Ovary (tissue), 9 donors: ENCODE data around the gene PLPP3. TPM values are rescaled to one million over a fixed set of nuclear protein-coding genes. Genes with fewer than 3 reads are reported as not detected.

Experiments used
- DNase-seq, 5 donors: peaks; one replicate each; pipeline ENCODE4 v3.0.0-alpha.2; 2019 to 2020
- H3K27ac ChIP-seq, 2 donors: fragments of 200-600 bp; one replicate each; pipeline versions ENCODE4 v1.5.1 to v1.8.0; 2019 to 2022
- H3K27me3 ChIP-seq: fragments of 200-600 bp; one replicate; pipeline ENCODE4 v1.8.0; 2022
- H3K36me3 ChIP-seq: fragments of 200-600 bp; sonication (generic); one replicate; pipeline ENCODE4 v1.5.1; 2019
- H3K4me1 ChIP-seq: one replicate; pipeline ENCODE4 v1.8.1; 2013; ENCODE audit warnings: mild to moderate bottlenecking, moderate library complexity; ENCODE audit not compliant: insufficient read depth
- H3K4me3 ChIP-seq: fragments of 200-600 bp; sonication (generic); one replicate; pipeline ENCODE4 v1.5.1; 2017
- H3K9me3 ChIP-seq, 2 donors: fragments of 200-600 bp in 1 of 2; sonication (generic) in 1 of 2; one replicate each; pipeline versions ENCODE4 v1.5.1 to v1.8.1; 2013 to 2019; ENCODE audit warnings: mild to moderate bottlenecking in 1 of 2, moderate library complexity in 1 of 2
- EP300 ChIP-seq: sonication (generic); formaldehyde crosslinking; IDR thresholded peaks from one replicate; pipeline ENCODE4 v1.6.1; 2017; ENCODE audit warnings: antibody characterized with exemption
- POLR2A ChIP-seq: fragments of 450-650 bp; IDR thresholded peaks from one replicate; pipeline ENCODE4 v1.6.1; 2017; ENCODE audit warnings: antibody characterized with exemption, mild to moderate bottlenecking, moderate library complexity
- WGBS, 3 donors: extraction: QIAGEN DNeasy Blood & Tissue Kit in 1 of 3; methylation state at CpG; one replicate each; pipeline versions ENCODE4 v1.1.5 to v1.1.7; 2013 to 2017; 5-methylcytosine and 5-hydroxymethylcytosine counted together
- intact Hi-C, 4 donors: fragments of 100-400 bp; cut with DNase I; formaldehyde crosslinking; loops; one replicate each; pipeline versions ENCODE4 v1.11.0 to v1.15.1; 2022 to 2023
- polyA plus RNA-seq, 2 donors: library from polyadenylated mRNA; stranded (reverse); fragments of 200-250 nt in 1 of 2; fragments of 350-450 nt in 1 of 2; fragmentation: Illumina TruSeq in 1 of 2; extraction: RNeasy Lipid Tissue Mini Kit (QIAGEN cat#74804) in 1 of 2; gene quantifications; one replicate each; pipeline ENCODE4 v1.2.3, GENCODE V29; 2013 to 2014
- total RNA-seq, 7 donors: library from RNA; depleted of rRNA in 2 of 7; stranded (reverse); fragments of >200 nt in 2 of 7; fragmentation: NEBNext Ultra II Directional in 3 of 7; extraction: Animal tissue kit (Norgen Biotek cat#: 25700) in 3 of 7; gene quantifications; one replicate each; pipeline versions ENCODE4 v1.1.0 to v1.2.4, GENCODE V29; 2016 to 2023
- TF ChIP-seq, protein P1 (sequence below), 3 donors: fragments of 450-650 bp in 2 of 3; fragments of 200-600 bp in 1 of 3; IDR thresholded peaks; one replicate each; pipeline versions ENCODE4 v1.5.1 to v1.8.0; 2016 to 2022; ENCODE audit warnings: antibody characterized with exemption in 3 of 3, mild to moderate bottlenecking in 1 of 3
- donor health status: DM: no; HTN: no; CAD: no; lungs with moderate emphysema.
- donor health status: DM: no; HTN: no; CAD: no.
- donor health status: Bipolar disorder and iron deficiency.
- donor health status: DM: yes; HTN: yes; CAD: no.
- donor health status: DM: no; HTN: no; CAD: no.
- donor health status: DM: yes; HTN: yes; CAD: no.

The PLPP3 gene
- total and polyA plus RNA-seq, 9 donors: 51.4 to 188 (median 125) TPM

DNA sequence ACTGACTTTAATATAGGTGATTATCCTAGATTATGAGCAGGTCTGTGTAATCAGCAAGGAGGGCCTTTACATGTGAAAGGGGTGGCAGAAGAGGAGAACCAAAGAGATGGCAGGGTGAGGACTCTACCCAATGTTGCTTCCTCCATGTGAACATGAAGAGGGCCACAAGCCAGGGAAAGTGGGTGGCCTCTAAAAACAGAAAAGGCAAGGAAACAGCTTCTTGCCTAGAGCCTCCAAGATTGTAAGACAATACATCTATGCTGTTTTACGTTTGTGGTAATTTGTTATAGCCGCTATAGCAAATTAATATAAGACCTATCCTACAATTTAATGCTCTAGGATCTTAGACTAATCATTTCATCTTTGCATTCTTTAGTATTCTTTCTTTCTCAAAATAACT is 85.5 kb downstream of the PLPP3 start:
- TF ChIP-seq POLR2A: no peak
- TF ChIP-seq, protein P1, sequence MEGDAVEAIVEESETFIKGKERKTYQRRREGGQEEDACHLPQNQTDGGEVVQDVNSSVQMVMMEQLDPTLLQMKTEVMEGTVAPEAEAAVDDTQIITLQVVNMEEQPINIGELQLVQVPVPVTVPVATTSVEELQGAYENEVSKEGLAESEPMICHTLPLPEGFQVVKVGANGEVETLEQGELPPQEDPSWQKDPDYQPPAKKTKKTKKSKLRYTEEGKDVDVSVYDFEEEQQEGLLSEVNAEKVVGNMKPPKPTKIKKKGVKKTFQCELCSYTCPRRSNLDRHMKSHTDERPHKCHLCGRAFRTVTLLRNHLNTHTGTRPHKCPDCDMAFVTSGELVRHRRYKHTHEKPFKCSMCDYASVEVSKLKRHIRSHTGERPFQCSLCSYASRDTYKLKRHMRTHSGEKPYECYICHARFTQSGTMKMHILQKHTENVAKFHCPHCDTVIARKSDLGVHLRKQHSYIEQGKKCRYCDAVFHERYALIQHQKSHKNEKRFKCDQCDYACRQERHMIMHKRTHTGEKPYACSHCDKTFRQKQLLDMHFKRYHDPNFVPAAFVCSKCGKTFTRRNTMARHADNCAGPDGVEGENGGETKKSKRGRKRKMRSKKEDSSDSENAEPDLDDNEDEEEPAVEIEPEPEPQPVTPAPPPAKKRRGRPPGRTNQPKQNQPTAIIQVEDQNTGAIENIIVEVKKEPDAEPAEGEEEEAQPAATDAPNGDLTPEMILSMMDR (IDR thresholded peaks at IDR 0.05): no peak
- TF ChIP-seq EP300: no peak
- H3K9me3 ChIP-seq: no peaks in the 10 kb centered on the region
- no peak for DNase-seq
- no peak overlapping the region for H3K4me3 ChIP-seq
- H3K27me3 ChIP-seq: no peaks in the 10 kb centered on the region
- H3K36me3 ChIP-seq: no peaks in the 10 kb centered on the region
- 90 to 93% (median 91%) methylated on average over 2 of the region's 2 CpGs for WGBS, 3 donors
- peaks cover 3% of the 10 kb centered on the region for H3K4me1 ChIP-seq
- H3K27ac ChIP-seq: no peak overlapping the region
- intact Hi-C loops: no loop called here

DNA sequence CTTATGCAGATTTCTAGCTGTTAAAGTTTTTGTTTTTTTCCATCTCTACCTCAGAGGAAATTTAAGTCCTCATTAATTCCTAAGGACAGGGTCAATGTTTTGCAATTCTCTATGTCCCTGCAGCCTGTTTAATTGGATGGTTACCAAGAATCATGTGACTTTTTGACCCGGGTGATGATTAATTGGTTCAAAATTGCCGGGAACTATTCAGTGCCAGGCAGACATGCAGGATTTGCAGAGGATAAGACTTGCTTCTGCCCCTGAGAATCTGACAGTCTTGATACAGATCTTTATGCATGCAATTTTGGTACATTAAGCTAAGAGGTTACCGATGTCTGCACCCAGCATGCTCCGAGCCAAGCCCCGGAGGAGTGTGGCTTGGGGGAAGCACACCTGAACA is 87.9 kb downstream of the PLPP3 start:
- Histone ChIP-seq H3K27ac (no peak overlapping the region), H3K9me3 (no peaks in the 10 kb centered on the region), H3K4me1 (peaks cover 3% of the 10 kb centered on the region), H3K27me3 (no peaks in the 10 kb centered on the region), H3K36me3 (no peaks in the 10 kb centered on the region), H3K4me3 (no peak overlapping the region)
- no peak for TF ChIP-seq EP300
- TF ChIP-seq, protein P1 (IDR thresholded peaks at IDR 0.05): no peak
- no peak for DNase-seq
- intact Hi-C loops: no loop called here
- 25 to 46% (median 39%) methylated on average over 5 of the region's 5 CpGs for WGBS, 3 donors

DNA sequence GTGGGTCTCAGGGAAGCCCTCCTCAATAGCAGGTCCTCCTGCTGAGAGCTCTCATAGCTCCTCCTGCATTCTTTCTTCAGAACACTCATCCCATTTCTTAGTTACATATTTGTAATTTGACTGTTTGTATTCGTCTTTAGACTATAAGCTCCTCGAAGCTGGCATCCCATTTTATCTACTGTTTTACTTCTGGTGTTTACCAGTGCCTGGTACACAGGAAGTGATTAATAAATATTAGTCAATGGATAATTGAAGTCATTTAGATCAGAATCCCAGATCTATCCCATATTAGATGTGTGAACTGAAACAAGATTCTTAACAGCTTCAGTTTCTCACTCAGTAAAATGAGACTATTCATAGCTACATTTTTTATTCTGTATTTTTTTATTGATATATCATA is 88.7 kb downstream of the PLPP3 start:
- DNase-seq: no peak
- Histone ChIP-seq H3K36me3 (no peaks in the 10 kb centered on the region), H3K27ac (no peak overlapping the region), H3K27me3 (no peaks in the 10 kb centered on the region), H3K9me3 (no peaks in the 10 kb centered on the region), H3K4me3 (no peak overlapping the region), H3K4me1 (peaks cover 3% of the 10 kb centered on the region)
- intact Hi-C loops: no loop called here
- 79 to 80% (median 80%) methylated on average over 2 of the region's 2 CpGs for WGBS, 3 donors
- TF ChIP-seq EP300 (no peak), POLR2A (no peak)
- TF ChIP-seq, protein P1 (IDR thresholded peaks at IDR 0.05): no peak

DNA sequence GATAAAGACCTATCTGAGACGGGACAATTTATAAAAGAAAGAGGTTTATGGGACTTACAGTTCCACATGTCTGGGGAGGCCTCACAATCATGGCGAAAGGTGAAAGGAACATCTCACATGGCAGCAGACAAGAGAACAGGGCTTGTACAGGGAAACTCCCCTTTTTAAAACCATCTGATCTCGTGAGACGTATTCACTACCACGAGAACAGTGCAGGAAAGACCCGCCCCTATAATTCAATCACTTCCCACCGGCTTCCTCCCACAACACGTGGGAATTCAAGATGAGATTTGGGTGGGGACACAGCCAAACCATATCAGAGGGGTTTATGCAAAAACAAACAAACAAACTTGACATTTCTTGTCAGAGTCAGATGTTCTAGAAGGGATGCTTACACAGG is 89.7 kb downstream of the PLPP3 start:
- no peak for DNase-seq
- intact Hi-C loops: no loop called here
- WGBS, 3 donors: 81 to 93% (median 83%) methylated on average over 8 of the region's 8 CpGs
- H3K4me3 ChIP-seq: no peak overlapping the region
- H3K27me3 ChIP-seq: no peaks in the 10 kb centered on the region
- H3K9me3 ChIP-seq: no peaks in the 10 kb centered on the region
- no peaks in the 10 kb centered on the region for H3K36me3 ChIP-seq
- no peak overlapping the region for H3K27ac ChIP-seq
- peaks cover 3% of the 10 kb centered on the region for H3K4me1 ChIP-seq
- TF ChIP-seq POLR2A: no peak
- no peak for TF ChIP-seq EP300
- TF ChIP-seq, protein P1 (IDR thresholded peaks at IDR 0.05): no peak

DNA sequence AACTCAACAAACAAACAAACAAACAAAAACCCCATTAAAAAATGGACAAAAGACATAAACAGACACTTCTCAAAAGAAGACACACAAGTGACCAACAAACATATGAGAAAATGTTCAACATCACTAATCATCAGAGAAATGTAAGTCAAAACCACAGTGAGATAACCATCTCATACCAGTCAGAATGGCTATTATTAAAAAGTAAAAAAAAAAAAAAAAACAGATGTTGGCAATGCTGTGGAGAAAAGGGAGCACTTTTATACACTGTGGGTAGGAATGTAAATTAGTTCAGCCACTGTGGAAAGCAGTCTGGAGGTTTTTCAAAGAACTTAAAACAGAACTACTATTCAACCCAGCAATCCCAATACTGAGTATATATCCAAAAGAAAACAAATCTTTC is 94.7 kb downstream of the PLPP3 start:
- intact Hi-C loops: no loop called here
- no peaks in the 10 kb centered on the region for H3K27me3 ChIP-seq
- no peaks in the 10 kb centered on the region for H3K4me1 ChIP-seq
- H3K4me3 ChIP-seq: no peak overlapping the region
- DNase-seq: no peak
- H3K36me3 ChIP-seq: no peaks in the 10 kb centered on the region
- no peaks in the 10 kb centered on the region for H3K9me3 ChIP-seq
- H3K27ac ChIP-seq: no peak overlapping the region
- TF ChIP-seq EP300 (no peak), POLR2A (no peak)
- TF ChIP-seq, protein P1 (IDR thresholded peaks at IDR 0.05): no peak
